Left colon (tissue), 2 donors: ENCODE results near the gene ANP32A. TPM values are rescaled to one million over a fixed set of nuclear protein-coding genes. Genes with fewer than 3 reads are reported as not detected.

ENCODE experiments used
- ATAC-seq: fragments of 200-7000 bp; cut with Tn5 transposase; one replicate; pipeline ENCODE4 v1.9.1; 2020; ENCODE audit warnings: mild to moderate bottlenecking, moderate library complexity
- DNase-seq, 2 donors: peaks; one replicate each; pipeline ENCODE4 v3.0.0-alpha.2; 2020
- intact Hi-C, 2 donors: fragments of 100-400 bp; cut with DNase I in 1 of 2; cut with micrococcal nuclease in 1 of 2; formaldehyde crosslinking; loops; one replicate each; pipeline versions ENCODE4 v1.11.2 to v1.14.0; 2022; cut with DNase I, micrococcal nuclease
- microRNA-seq, 2 donors: library from miRNA; unstranded; fragments of <30 nt; microRNA quantifications; one replicate each; pipeline versions ENCODE4 v1.1.0 to v1.2.0, GENCODE V29; 2020
- total RNA-seq, 2 donors: library from RNA; stranded (reverse); fragmentation: NEBNext Ultra II Directional; extraction: Animal tissue kit (Norgen Biotek cat#: 25700); gene quantifications; one replicate each; pipeline ENCODE4 v1.2.1, GENCODE V29; 2021
- donor health status: DM: no; HTN: no; CAD: no.
- donor health status: DM: yes; HTN: yes; CAD: no.

Gene ANP32A
- total RNA-seq, 2 donors from 2014 or later = 91.9 to 122 TPM

GRCh38 chr15:68730976-68731897, 89.5 kb downstream of the ANP32A start:
- peak in 1 of 2 donors; percentile 16 for DNase-seq
- ATAC-seq = peak; percentile 78
- intact Hi-C loops = loop anchor here in 1 of 2 donors (5.0 kb wide), 1 partner anchor 146 kb away; no protein-coding TSS in a partner anchor

DNA sequence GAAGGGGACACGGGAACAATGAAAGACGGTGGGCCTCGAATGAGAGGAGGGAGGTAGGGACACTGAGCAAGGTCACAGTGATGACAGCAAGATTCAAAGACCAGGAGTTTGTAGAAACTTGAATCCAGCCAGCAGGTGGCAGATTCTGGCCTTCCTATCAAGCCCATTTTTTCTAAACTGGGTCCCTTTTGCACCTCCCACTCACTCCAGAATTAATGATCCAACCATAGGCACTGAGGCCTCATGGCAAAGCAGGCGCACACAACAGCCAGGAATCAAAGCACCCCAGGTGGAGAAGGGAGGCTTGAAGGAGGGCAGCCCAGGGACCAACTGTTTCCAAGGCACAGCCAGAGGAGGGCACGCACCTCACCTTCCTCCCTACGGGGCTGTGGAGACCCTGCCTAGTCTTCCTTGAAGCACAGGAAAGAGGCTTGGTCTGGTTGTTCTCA, 90.2 kb downstream of the ANP32A start:
- intact Hi-C loops = loop anchor here in 1 of 2 donors (5.0 kb wide), 1 partner anchor 147 kb away; no protein-coding TSS in a partner anchor

DNA sequence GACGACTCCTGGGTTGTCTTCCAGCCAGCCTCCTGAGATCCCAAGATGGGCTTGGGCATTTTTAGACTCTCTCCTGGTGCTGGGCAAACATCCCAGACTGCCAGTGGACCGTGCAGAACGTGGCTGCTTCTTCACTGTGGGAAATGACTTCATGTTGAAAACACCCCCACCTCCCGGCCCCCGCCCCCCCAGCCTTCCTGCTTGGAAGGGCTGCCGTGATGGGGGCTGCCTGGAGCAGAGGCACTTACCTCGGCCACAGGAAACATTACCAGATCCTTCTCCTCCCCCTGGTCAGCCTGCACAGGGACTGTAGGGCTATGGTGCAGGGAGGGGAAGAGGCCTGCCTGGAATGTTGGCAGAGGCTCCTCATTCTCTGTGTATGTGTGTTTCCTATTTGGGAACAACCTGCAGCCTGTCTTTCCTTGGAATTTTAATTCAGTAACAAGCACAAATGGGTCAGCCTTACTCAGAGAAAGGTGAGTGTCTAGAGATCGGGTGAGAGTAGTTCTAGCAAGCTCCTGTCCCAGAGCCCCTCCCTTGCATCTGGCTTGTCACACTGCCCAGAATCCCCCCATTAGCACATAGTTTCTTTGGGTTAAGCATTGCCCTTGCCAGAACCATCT, 90.8 kb downstream of the ANP32A start:
- ATAC-seq = no peak
- intact Hi-C loops = loop anchor here in 1 of 2 donors (5.0 kb wide), 1 partner anchor 147 kb away; no protein-coding TSS in a partner anchor

More for the DNA sequence above, 90.2 kb downstream of the ANP32A start:
- ATAC-seq = peak; percentile 64
- peak in 1 of 2 donors; percentile 46 for DNase-seq

More for the DNA sequence above, 90.8 kb downstream of the ANP32A start:
- no peak for DNase-seq

Small RNA genes within 50 kb of the gene (microRNA-seq; reads per million reads assigned to microRNA genes)
- 0 reads per million in 2 donors for gene MIR4312

Other genes with a start within 250 kb of the ANP32A start
- 1 to 10 TPM in 1 of 2 donors, under 1 TPM in 1; 0.67 to 1.6 TPM for gene CORO2B, start 241.9 kb downstream of the ANP32A start, total RNA-seq
- gene SPESP1, start 109.6 kb upstream of the ANP32A start, total RNA-seq = 1 to 10 TPM in 1 of 2 donors, under 1 TPM in 1; 0.70 to 4.8 TPM
- under 1 TPM; 0.11 to 0.12 TPM for gene NOX5, start 193.8 kb upstream of the ANP32A start, total RNA-seq